ENCODE measurements around the gene NET1.

NET1 gene

GRCh38 chr10:5506751-5507648, 94.6 kb downstream of the NET1 start:
- DNase-seq (ENCODE audit: low read depth, low spot score) = no peak

GRCh38 chr10:5507649-5508131, 95.3 kb downstream of the NET1 start:
- no peak overlapping the region for H3K4me3 ChIP-seq (ENCODE audit: low read length)
- no peak for DNase-seq (ENCODE audit: low read depth, low spot score)

More at GRCh38 chr10:5506751-5507648, 94.6 kb downstream of the NET1 start:
- H3K4me3 ChIP-seq (ENCODE audit: low read length) = no peak overlapping the region

GRCh38 chr10:5508161-5508604, 95.8 kb downstream of the NET1 start:
- no peak for DNase-seq (ENCODE audit: low read depth, low spot score)
- H3K4me3 ChIP-seq (ENCODE audit: low read length) = no peak overlapping the region

Data from Jurkat, Clone E6-1 (cell line).